CD4-positive, alpha-beta T cell treated with Interleukin-4 for 1 hour (primary cell): ENCODE measurements around the gene RLN1.
A peak's percentile ranks its signal among the peaks of the same experiment; 100 is the strongest.
"Not testable (repeated sequence)": the region's sequence is repeated elsewhere in the genome, so short reads cannot be mapped to it uniquely, and the experiment has no call there.

ENCODE experiments used
- DNase-seq, 2 donors: peaks; one replicate each; pipeline ENCODE4 v3.0.0-alpha.2; 2020 to 2022

Gene RLN1, protein sequence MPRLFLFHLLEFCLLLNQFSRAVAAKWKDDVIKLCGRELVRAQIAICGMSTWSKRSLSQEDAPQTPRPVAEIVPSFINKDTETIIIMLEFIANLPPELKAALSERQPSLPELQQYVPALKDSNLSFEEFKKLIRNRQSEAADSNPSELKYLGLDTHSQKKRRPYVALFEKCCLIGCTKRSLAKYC

GRCh38 chr9:5338992-5339981, at the start of gene RLN1:
Gene RLN1, minus strand, starts transcription at chr9:5339876. Its CDS starts 130 bp downstream, at chr9:5339746.
- DNase-seq, result peak in 1 of 2 donors; percentile 39

GRCh38 chr9:5389109-5389732, 49.5 kb upstream of the RLN1 start:
- no peak for DNase-seq

DNA sequence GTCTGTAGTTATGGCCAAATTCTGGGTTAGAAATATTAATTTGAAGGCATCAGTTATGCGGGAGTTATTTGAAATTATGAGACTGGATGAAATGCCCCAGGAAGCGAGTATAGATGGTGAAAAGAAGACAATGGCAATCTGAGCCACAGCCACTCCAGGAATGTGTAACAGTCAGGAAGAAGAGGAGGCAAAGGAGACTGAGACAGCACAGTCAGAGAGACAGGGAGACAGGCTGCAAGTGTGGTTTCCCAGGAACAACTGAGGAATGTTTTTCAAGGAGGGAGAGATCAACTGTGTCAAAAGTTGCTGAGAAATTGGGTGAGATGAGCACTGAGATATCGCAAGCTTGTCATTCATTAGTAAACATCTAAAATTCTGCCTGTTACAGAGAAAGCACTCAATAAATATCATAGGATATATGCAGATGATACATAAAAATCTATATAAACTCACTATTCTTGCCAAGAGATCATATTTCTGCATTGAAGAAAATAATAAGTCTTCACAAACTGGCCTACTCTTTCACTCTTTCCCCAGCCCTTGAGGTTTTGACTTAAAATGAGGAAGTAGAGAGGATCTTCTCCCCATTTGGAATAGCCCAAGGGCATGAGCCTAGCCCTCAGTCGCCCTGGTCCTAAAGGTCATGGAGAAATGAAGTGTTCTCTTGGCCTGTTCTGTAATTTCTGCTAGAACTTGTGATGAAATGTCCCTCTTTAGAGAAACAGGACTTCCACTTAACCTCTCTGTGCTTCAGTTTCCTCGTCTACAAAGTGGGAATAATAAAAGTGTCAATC, 48.5 kb upstream of the RLN1 start:
- DNase-seq, result no peak

DNA sequence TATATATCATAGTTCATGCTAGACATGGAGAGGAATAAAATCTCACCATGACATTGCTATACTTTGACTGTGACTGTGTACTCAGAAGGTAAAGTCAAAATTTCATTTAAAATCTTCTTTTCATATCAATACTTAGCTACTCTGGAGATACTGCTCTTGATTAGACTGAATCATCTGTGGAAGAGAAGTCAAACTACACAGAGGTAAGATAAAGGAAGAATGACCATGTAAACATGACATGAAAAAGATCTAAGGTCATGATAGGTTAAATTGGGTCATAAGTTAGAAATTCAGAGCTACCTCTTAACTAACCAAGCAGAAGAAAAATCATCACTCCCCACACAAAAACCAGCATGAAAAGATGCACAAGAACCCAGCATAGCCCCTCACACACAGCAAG, 44.8 kb upstream of the RLN1 start:
- no peak for DNase-seq

DNA sequence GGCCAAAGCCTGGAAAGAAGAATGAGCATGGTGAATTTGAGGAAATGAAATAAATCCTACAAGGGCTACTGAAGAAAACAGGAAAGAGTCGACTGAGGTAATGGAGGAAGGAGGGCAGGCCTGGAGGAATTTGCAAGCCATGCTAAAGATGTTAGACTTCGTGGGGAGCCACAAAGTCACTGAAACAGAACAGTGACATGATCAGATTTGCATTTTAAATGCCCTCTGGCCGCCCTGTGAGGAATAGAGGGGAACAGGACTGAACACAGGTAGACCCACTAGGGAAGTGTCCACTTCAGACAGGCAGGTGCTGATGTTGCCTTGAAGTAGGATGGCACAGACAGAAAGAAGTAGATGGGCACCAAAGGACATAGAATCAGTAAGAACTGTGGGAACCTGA, 42.8 kb upstream of the RLN1 start:
- DNase-seq, result no peak

GRCh38 chr9:5375790-5376477, 36.3 kb upstream of the RLN1 start:
- DNase-seq, result peak in 1 of 2 donors; percentile 17

GRCh38 chr9:5375091-5375490, 35.4 kb upstream of the RLN1 start:
- DNase-seq, result no peak

- DNase-seq, result no peak
These were observed 24.8 kb upstream of the RLN1 start for GRCh38 chr9:5364294-5365024.

DNA sequence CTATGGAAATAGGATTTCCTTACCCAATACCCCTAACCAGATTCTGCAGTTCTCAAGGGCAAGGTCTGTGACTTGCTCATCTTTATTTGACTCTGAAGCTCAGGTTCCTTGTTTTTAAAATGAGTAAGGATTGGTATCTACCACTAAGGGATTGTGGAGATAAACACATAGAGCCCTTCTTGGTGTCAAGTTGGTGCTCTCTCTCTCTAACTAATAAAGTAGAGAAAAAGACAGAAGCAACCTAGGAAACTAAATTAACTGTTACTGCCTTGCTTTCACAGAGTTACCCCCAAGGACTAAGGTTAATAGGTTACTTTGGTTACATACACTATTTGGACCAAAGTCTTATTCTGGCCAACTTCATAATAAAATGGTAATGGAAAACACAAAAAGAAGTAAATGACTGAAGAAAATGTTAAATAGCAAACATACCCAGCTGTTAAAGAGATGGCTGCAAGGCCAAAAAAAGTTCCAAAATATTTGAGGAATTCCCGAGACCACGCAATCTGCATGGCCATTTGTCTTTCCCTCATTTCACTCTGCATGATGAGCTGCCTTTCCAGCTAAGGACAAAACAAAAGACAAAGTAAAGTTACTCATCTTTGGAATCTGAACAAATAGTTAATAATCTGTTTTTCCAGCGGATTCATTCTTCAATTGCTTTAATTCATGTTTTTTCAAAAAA, 21.8 kb upstream of the RLN1 start:
- DNase-seq, result no peak

DNA sequence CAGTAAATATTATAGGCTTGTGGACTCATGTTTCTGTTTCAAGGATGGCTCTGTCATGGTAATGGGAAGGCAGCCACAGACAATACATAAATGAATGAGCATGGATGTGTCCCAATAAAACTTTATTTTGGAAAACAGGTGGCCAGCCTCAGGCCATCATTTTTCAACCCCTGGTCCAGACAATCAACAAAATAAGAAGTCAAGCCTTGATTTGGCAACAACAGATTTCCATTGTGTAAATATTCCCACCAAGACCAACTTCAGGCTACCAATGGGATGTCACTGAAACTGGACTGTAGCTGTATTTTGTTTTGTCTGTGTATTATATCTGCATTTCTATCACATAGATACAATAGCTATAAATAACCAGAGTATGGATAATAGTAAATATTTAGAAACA, 20.7 kb upstream of the RLN1 start:
- DNase-seq, result no peak

DNA sequence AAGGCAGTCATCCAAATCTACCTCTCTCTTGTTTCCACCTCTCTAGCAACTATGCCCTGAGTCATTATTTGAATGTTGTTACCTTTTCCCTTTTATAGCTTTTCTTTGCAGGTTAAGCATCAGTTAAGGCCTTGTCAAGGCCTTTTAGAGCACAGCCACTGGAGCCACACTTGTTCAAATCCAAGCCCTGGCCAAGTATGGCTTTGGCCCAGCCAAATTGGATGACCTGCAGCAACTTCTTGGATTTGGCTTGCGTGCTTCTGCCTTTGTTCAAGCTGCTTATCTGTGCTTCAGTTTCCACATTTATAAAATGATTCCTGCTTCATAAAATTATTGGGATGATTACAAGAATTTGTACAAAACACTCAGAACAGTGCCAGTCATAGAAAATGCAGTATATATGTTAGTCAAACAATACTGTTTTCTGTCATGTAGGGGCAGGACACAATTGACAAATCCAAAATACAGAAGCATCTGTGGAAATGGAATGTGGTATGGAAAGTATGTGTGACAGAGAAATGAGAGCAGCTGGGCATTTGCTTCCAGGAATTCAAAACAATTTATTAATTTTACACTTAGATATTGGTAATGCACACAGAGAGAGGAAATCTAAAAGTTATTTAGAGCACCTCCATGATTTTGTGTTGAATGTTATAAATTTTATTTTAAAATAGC, 17.9 kb upstream of the RLN1 start:
- DNase-seq, result no peak

GRCh38 chr9:5355817-5356216, 16.1 kb upstream of the RLN1 start:
- DNase-seq, result no peak

DNA sequence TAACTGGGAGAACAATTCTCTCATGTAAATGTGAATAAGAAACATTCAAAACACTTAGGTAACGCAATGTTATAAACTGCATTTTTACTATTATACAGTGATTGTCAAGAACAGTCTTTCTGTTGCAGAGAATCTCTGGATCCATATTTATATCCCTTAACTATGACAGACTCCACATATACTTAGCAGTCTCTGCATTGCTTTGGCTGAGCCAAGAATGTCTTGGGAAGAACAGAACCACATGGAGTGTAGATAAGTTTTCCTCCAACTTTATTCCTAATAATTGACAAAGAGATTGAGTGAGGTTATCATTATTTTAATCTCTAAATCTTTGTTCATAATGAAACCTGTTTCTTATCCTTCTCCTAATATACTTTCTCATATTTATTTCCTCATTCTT, 15.6 kb upstream of the RLN1 start:
- DNase-seq, result no peak

DNA sequence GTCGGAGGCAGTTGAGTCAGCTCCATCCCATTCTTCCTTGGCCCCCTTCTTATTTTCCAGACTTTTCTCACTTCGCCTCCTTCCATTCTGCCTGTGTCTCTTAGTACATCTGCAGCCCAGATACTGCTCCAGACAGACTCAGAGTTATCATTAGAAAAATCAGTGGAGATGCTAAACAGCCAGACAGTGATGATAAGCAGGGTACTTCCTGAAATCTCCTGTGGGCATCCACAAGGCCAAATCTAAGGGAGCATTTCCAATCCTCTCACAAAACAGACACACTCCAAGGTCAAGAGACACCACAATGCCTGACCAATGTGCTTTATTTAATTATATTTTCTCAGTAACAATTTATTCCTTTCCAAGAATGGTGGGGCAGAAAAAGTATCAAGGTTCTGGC, 14.5 kb upstream of the RLN1 start:
- no peak for DNase-seq

DNA sequence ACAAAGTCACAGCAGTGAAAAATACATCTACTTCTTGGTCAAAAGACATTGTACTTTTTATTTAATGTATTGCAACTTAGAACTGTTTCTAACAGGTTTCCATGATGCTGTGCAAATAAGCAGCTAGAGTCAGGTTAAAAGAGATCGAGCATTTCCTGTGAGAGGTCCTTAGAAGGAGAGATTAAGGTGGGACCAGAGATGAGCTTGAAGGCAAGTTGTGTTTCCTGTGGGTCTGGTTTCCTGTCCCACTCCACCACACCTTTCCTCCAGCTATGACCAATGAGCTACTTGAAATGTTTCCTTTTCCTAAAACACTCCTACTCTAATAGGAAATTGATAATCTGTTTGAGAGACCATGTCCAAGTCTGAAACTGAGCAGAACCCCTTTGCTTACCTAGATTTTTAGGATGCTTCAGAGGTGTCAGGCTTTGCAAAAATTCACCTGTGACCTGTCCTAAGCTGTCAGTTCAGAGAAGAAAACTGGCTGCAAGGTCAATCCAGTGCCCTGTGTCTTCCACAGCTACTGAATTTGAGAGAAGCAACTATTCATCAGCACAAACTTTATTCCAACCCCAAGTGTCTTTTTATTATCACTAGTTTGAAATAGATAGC, 13.1 kb upstream of the RLN1 start:
- DNase-seq, result peak in 1 of 2 donors; percentile 56

DNA sequence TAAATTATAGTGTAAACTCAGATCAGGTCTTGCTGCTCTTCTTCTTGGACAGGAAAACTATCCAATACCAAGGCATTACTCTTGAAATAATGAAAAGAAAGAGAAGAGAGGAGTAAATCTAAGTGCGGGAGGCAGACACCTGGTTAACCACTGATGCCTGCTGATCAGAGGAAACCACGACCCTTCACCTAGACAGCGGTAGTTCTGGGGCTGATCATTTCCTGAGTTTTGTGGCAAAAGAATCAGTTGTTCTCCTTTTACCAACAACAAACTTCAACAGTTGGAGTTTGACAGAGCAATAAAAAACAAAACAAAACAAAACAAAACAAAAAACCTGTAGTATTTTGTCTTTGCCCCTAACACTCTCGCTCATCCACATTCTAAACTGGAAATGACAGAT, 3.0 kb downstream of the RLN1 start:
- peak; percentile 47 to 64 for DNase-seq

- DNase-seq, result not testable (repeated sequence)
These were observed 8.4 kb downstream of the RLN1 start for GRCh38 chr9:5331276-5331675.

GRCh38 chr9:5326893-5327548, 12.7 kb downstream of the RLN1 start:
- DNase-seq, result peak; percentile 63 to 70

- no peak for DNase-seq
These were observed 13.5 kb downstream of the RLN1 start for GRCh38 chr9:5326187-5326586.
